Esophagus (tissue), 2 donors: ENCODE results near the gene UBXN4. TPM values are rescaled to one million over a fixed set of nuclear protein-coding genes. Genes with fewer than 3 reads are reported as not detected.

Experiments used
- H3K27ac ChIP-seq, 2 donors: one replicate each; pipeline ENCODE4 v1.5.1; 2013; ENCODE audit warnings: low read depth in 2 of 2, mild to moderate bottlenecking in 2 of 2, inconsistent platforms in 1 of 2, low read length in 1 of 2, moderate library complexity in 1 of 2
- H3K27me3 ChIP-seq, 2 donors: one replicate each; pipeline ENCODE4 v1.6.1; 2013; ENCODE audit warnings: low read length in 2 of 2, control low read depth in 1 of 2, mild to moderate bottlenecking in 1 of 2; ENCODE audit not compliant: insufficient read depth in 2 of 2, control insufficient read depth in 1 of 2
- H3K36me3 ChIP-seq, 2 donors: one replicate each; pipeline ENCODE4 v1.6.1; 2013; ENCODE audit warnings: low read length in 1 of 2; ENCODE audit not compliant: control insufficient read depth in 2 of 2, insufficient read depth in 2 of 2
- H3K4me1 ChIP-seq, 2 donors: one replicate each; pipeline ENCODE4 v1.6.1; 2013; ENCODE audit warnings: low read length in 1 of 2; ENCODE audit not compliant: control insufficient read depth in 2 of 2, insufficient read depth in 2 of 2
- H3K4me3 ChIP-seq, 2 donors: one replicate each; pipeline ENCODE4 v1.5.1; 2013; ENCODE audit warnings: low read length in 2 of 2, mild to moderate bottlenecking in 2 of 2, low read depth in 1 of 2, moderate library complexity in 1 of 2
- H3K9me3 ChIP-seq, 2 donors: one replicate each; pipeline ENCODE4 v1.6.1; 2013; ENCODE audit warnings: mild to moderate bottlenecking in 2 of 2, low read depth in 1 of 2, low read length in 1 of 2, moderate library complexity in 1 of 2; ENCODE audit not compliant: control insufficient read depth in 2 of 2, insufficient read depth in 1 of 2
- WGBS, 2 donors: extraction: QIAGEN DNeasy Blood & Tissue Kit; methylation state at CpG; one replicate each; pipeline ENCODE4 v1.1.7; 2013; 5-methylcytosine and 5-hydroxymethylcytosine counted together
- polyA plus RNA-seq, 2 donors: library from polyadenylated mRNA; stranded (reverse); fragments of 200-250 nt; gene quantifications; one replicate each; pipeline ENCODE4 v1.2.3, GENCODE V29; 2013
- donor health status: healthy with polysubstance abuse.
- donor health status: Bipolar disorder and iron deficiency.

The UBXN4 gene
- polyA plus RNA-seq, 2 donors: 33.3 to 40.3 TPM

DNA sequence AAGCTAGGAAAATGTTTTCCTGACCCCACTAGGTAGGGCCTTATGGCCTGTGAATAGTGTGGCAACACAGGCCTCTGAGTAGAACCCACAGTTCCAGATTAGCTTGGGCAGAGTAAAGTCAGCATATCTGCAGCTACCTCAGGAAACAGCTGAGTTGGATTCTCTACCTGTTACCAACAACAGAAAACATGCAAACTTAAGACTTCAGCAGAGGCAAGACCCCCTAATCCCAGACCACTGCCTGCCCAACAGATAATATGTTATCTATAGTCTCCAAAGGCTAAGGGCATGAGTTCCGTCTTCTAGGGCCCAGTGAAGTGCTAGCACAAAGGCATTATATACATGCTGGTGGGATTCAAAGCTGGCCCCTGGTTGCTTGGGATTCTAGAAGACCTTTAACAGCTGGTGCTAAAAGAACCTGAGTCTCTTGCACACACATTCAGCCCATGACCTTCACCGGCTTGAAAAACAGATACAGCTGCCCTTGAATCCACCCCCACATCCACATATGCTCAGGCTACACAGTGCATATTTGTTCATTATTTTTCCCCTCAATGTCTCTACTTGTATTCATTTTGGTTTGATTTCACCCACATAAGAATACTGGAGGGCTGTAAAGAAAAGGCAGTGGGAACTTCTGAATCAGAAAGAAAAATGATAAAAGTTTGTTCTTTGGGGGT, 13.5 kb upstream of the UBXN4 start:
- 87 to 88% methylated on average over 2 of the region's 2 CpGs for WGBS, 2 donors
- Histone ChIP-seq H3K36me3 (peaks cover 0 to 4% of the 10 kb centered on the region in 2 donors), H3K4me3 (no peak overlapping the region), H3K27ac (no peak overlapping the region), H3K27me3 (no peaks in the 10 kb centered on the region), H3K9me3 (no peaks in the 10 kb centered on the region), H3K4me1 (no peaks in the 10 kb centered on the region)

GRCh38 chr2:135732561-135732960, 9.1 kb upstream of the UBXN4 start:
- Histone ChIP-seq H3K27me3 (no peaks in the 10 kb centered on the region), H3K27ac (no peak overlapping the region), H3K4me3 (no peak overlapping the region), H3K36me3 (no peaks in the 10 kb centered on the region), H3K4me1 (no peaks in the 10 kb centered on the region), H3K9me3 (no peaks in the 10 kb centered on the region)
- WGBS, 2 donors: 91 to 92% methylated on average over 5 of the region's 5 CpGs

GRCh38 chr2:135733045-135733444, 8.6 kb upstream of the UBXN4 start:
- Histone ChIP-seq H3K4me1 (no peaks in the 10 kb centered on the region), H3K36me3 (no peaks in the 10 kb centered on the region), H3K27me3 (no peaks in the 10 kb centered on the region), H3K9me3 (no peaks in the 10 kb centered on the region), H3K27ac (no peak overlapping the region), H3K4me3 (no peak overlapping the region)
- WGBS, 2 donors: 90 to 94% methylated on average over 2 of the region's 2 CpGs

- Histone ChIP-seq H3K27ac (no peak overlapping the region), H3K4me3 (no peak overlapping the region), H3K27me3 (no peaks in the 10 kb centered on the region), H3K4me1 (no peaks in the 10 kb centered on the region), H3K36me3 (no peaks in the 10 kb centered on the region), H3K9me3 (no peaks in the 10 kb centered on the region)
- 96% methylated on average over 5 of the region's 5 CpGs for WGBS, 2 donors
Observed at GRCh38 chr2:135736546-135736945, 5.1 kb upstream of the UBXN4 start.

- Histone ChIP-seq H3K27ac (no peak overlapping the region), H3K9me3 (no peaks in the 10 kb centered on the region), H3K4me1 (peaks cover 0 to 4% of the 10 kb centered on the region in 2 donors), H3K27me3 (no peaks in the 10 kb centered on the region), H3K36me3 (no peaks in the 10 kb centered on the region), H3K4me3 (no peak overlapping the region)
- 97 to 98% methylated on average over 3 of the region's 3 CpGs for WGBS, 2 donors
Observed at GRCh38 chr2:135740206-135740605, 1.4 kb upstream of the UBXN4 start.

DNA sequence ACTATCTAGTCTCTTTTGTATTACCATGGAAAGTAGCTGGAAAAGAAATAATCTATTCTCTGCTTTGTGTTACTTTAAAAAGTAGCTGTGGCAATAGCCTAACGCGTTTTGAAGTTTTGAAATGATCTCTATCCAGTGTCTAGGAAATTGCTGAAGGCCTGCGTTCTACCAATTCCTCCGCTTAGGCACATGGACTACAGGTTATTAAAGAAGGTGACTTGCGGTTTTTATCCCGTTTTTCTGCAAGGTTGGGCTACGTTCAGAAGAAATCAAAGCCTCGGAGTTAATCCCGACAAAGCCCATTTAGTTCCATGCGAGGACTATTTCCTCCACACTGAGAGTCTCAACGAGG, 636 bp upstream of the UBXN4 start:
- no peaks in the 10 kb centered on the region for H3K36me3 ChIP-seq
- no peaks in the 10 kb centered on the region for H3K27me3 ChIP-seq
- no peaks in the 10 kb centered on the region for H3K9me3 ChIP-seq
- H3K27ac ChIP-seq: peak overlapping the region in 1 of 2 donors; percentile 8
- 82 to 84% methylated on average over 11 of the region's 11 CpGs for WGBS, 2 donors
- H3K4me1 ChIP-seq: peaks cover 0 to 4% of the 10 kb centered on the region in 2 donors
- H3K4me3 ChIP-seq: no peak overlapping the region

DNA sequence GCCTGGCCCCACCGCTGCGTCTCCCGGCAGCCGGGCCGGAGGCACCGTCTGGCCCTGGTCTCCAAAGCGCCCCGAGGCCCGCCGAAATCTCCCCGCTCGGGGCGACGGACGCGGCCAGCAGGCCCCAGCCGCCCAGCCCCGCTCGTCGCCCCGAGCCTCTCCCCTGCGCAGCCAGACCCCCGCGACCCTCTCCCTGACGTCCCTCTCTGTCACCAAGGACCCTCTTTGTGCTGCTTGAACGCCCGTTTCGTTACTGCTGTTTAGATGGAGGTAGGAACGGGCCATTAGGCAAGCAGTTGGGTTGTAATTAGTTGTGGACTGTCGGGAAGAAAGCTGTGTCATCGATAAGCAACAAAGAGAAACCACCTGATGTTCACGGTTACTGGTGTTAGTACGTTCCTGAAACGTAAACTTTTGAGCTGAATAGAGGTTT, 686 bp downstream of the UBXN4 start:
- 0 to 1% methylated on average over 34 of the region's 34 CpGs for WGBS, 2 donors
- H3K4me3 ChIP-seq: peak overlapping the region; percentile 91 to 99
- H3K9me3 ChIP-seq: no peaks in the 10 kb centered on the region
- no peaks in the 10 kb centered on the region for H3K36me3 ChIP-seq
- peaks cover 0 to 4% of the 10 kb centered on the region in 2 donors for H3K4me1 ChIP-seq
- H3K27ac ChIP-seq: peak overlapping the region; percentile 97 to 99
- no peaks in the 10 kb centered on the region for H3K27me3 ChIP-seq

DNA sequence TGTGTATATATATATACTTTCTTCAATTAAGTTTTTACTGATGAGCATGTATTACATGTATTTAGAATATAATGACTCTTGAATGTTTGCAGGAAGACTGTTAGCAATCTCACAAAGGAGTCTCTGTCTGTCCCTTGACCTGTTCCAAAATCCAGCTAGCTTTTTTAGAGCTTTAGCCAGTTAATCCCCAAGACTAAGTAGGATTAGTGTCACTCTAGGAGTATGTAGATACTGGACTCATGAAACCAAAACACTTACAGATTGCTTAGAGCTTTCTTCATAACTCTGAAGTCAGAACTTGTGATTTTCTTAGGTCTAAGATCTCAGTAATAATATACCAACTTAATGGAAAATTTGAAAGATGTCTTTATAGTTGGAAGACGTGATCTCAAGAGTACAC, 2.2 kb downstream of the UBXN4 start:
- Histone ChIP-seq H3K4me3 (no peak overlapping the region), H3K27me3 (no peaks in the 10 kb centered on the region), H3K36me3 (peaks cover 0 to 3% of the 10 kb centered on the region in 2 donors), H3K4me1 (peaks cover 0 to 4% of the 10 kb centered on the region in 2 donors), H3K27ac (no peak overlapping the region), H3K9me3 (no peaks in the 10 kb centered on the region)
- WGBS, 2 donors: 62 to 74% methylated on average over 1 of the region's 1 CpG

GRCh38 chr2:135744760-135745314, 3.2 kb downstream of the UBXN4 start:
- Histone ChIP-seq H3K4me3 (no peak overlapping the region), H3K27me3 (no peaks in the 10 kb centered on the region), H3K27ac (no peak overlapping the region), H3K4me1 (peaks cover 0 to 4% of the 10 kb centered on the region in 2 donors), H3K9me3 (no peaks in the 10 kb centered on the region), H3K36me3 (peaks cover 0 to 3% of the 10 kb centered on the region in 2 donors)
- 74 to 76% methylated on average over 5 of the region's 5 CpGs for WGBS, 2 donors

- Histone ChIP-seq H3K27me3 (no peaks in the 10 kb centered on the region), H3K4me1 (peaks cover 0 to 4% of the 10 kb centered on the region in 2 donors)
- WGBS, 2 donors: 70 to 79% methylated on average over 4 of the region's 4 CpGs
Observed at GRCh38 chr2:135745545-135745944, 3.9 kb downstream of the UBXN4 start.

More at GRCh38 chr2:135745545-135745944, 3.9 kb downstream of the UBXN4 start:
- Histone ChIP-seq H3K36me3 (peaks cover 0 to 3% of the 10 kb centered on the region in 2 donors), H3K4me3 (no peak overlapping the region), H3K27ac (no peak overlapping the region), H3K9me3 (no peaks in the 10 kb centered on the region)
